H9 (cell line): ENCODE data around the gene HS3ST1. TPM values are rescaled to one million over a fixed set of nuclear protein-coding genes. Genes with fewer than 3 reads are reported as not detected.

Experiments
- DNase-seq: peaks from one replicate; pipeline ENCODE4 v3.0.0-alpha.2; 2017
- H2AFZ ChIP-seq: one replicate; pipeline ENCODE4 v1.6.1; 2013; ENCODE audit warnings: mild to moderate bottlenecking, low read length, control low read depth, moderate library complexity
- H2AK5ac ChIP-seq: 2 replicates; pipeline ENCODE4 v1.6.1; 2013; ENCODE audit warnings: low read length, control low read depth, mixed read lengths; ENCODE audit not compliant: insufficient read length
- H2BK120ac ChIP-seq: one replicate; pipeline ENCODE4 v1.6.1; 2013; ENCODE audit warnings: low read depth, mild to moderate bottlenecking, low read length, control low read depth, inconsistent platforms; ENCODE audit not compliant: poor library complexity, severe bottlenecking
- H2BK12ac ChIP-seq: 2 replicates; pipeline ENCODE4 v1.6.1; 2013; ENCODE audit warnings: low read length, control low read depth, mixed read lengths, low read depth; ENCODE audit not compliant: insufficient read length
- H2BK15ac ChIP-seq: 2 replicates; pipeline ENCODE4 v1.6.1; 2013; ENCODE audit warnings: low read depth, low read length, control low read depth
- H2BK20ac ChIP-seq: one replicate; pipeline ENCODE4 v1.6.1; 2013; ENCODE audit warnings: low read depth, mild to moderate bottlenecking, low read length, control low read depth, inconsistent platforms; ENCODE audit not compliant: poor library complexity, severe bottlenecking
- H2BK5ac ChIP-seq: 2 replicates; pipeline ENCODE4 v1.6.1; 2013; ENCODE audit warnings: low read length, control low read depth, mixed read lengths; ENCODE audit not compliant: insufficient read length
- H3K14ac ChIP-seq: 2 replicates; pipeline ENCODE4 v1.6.1; 2013; ENCODE audit warnings: low read length, control low read depth; ENCODE audit not compliant: insufficient read depth
- H3K18ac ChIP-seq: 2 replicates; pipeline ENCODE4 v1.6.1; 2013; ENCODE audit warnings: low read depth, mild to moderate bottlenecking, mixed read lengths, low read length, control low read depth; ENCODE audit not compliant: insufficient read length
- H3K23ac ChIP-seq: 2 replicates; pipeline ENCODE4 v1.6.1; 2013; ENCODE audit warnings: low read length, control low read depth, mixed read lengths, low read depth; ENCODE audit not compliant: insufficient read length
- H3K23me2 ChIP-seq: 2 replicates; pipeline ENCODE4 v1.6.1; 2013; ENCODE audit warnings: low read depth, mild to moderate bottlenecking, mixed read lengths, low read length, control low read depth; ENCODE audit not compliant: insufficient read length, poor library complexity, severe bottlenecking
- H3K27ac ChIP-seq: 2 replicates; pipeline ENCODE4 v1.5.1; 2013; ENCODE audit warnings: low read length, control low read depth, mixed read lengths, low read depth; ENCODE audit not compliant: insufficient read length
- H3K27me3 ChIP-seq: 2 replicates; pipeline ENCODE4 v1.6.1; 2013; ENCODE audit warnings: low read length, control low read depth, inconsistent platforms; ENCODE audit not compliant: insufficient read depth
- H3K4ac ChIP-seq: 2 replicates; pipeline ENCODE4 v1.6.1; 2013; ENCODE audit warnings: low read depth, mild to moderate bottlenecking, control low read depth, inconsistent platforms, low read length, moderate library complexity
- H3K4me1 ChIP-seq: 2 replicates; pipeline ENCODE4 v1.6.1; 2013; ENCODE audit warnings: low read length, control low read depth, inconsistent platforms; ENCODE audit not compliant: insufficient read depth
- H3K4me2 ChIP-seq: 2 replicates; pipeline ENCODE4 v1.6.1; 2013; ENCODE audit warnings: low read length, control low read depth, mixed read lengths; ENCODE audit not compliant: insufficient read length, insufficient read depth
- H3K56ac ChIP-seq: 2 replicates; pipeline ENCODE4 v1.6.1; 2013; ENCODE audit warnings: low read depth, mild to moderate bottlenecking, mixed read lengths, low read length, control low read depth; ENCODE audit not compliant: insufficient read length
- H3K79me1 ChIP-seq: 2 replicates; pipeline ENCODE4 v1.6.1; 2013; ENCODE audit warnings: low read depth, mild to moderate bottlenecking, moderate library complexity, low read length, control low read depth, inconsistent platforms; ENCODE audit not compliant: insufficient read depth, poor library complexity, severe bottlenecking
- H3K79me2 ChIP-seq: 2 replicates; pipeline ENCODE4 v1.6.1; 2013; ENCODE audit warnings: low read length, control low read depth, inconsistent platforms; ENCODE audit not compliant: insufficient read depth
- H3K9ac ChIP-seq: 2 replicates; pipeline ENCODE4 v1.6.1; 2013; ENCODE audit warnings: low read length, control low read depth, mixed read lengths; ENCODE audit not compliant: insufficient read length; ENCODE audit errors: extremely low read depth
- H3K9me3 ChIP-seq: one replicate; pipeline ENCODE4 v1.6.1; 2013; ENCODE audit warnings: low read depth, low read length, inconsistent platforms; ENCODE audit not compliant: control insufficient read depth
- H3T11ph ChIP-seq: one replicate; pipeline ENCODE4 v1.6.1; 2013; ENCODE audit warnings: mild to moderate bottlenecking, low read length, control low read depth, inconsistent platforms
- H4K20me1 ChIP-seq: one replicate; pipeline ENCODE4 v1.6.1; 2013; ENCODE audit not compliant: control insufficient read depth, insufficient read length, insufficient read depth
- H4K5ac ChIP-seq: 2 replicates; pipeline ENCODE4 v1.6.1; 2013; ENCODE audit warnings: low read depth, mild to moderate bottlenecking, mixed read lengths, low read length, control low read depth; ENCODE audit not compliant: insufficient read length
- H4K8ac ChIP-seq: replicated peaks from 2 replicates; pipeline ENCODE4 v1.6.1; 2013; ENCODE audit warnings: low read length, control low read depth, mixed read lengths, low read depth; ENCODE audit not compliant: insufficient read length
- H4K91ac ChIP-seq: 2 replicates; pipeline ENCODE4 v1.6.1; 2013; ENCODE audit warnings: low read depth, mild to moderate bottlenecking, moderate library complexity, mixed read lengths, low read length, control low read depth; ENCODE audit not compliant: insufficient read length
- H3K27ac Mint-ChIP-seq, 3 experiments: 2 replicates in 2 of 3; 3 replicates in 1 of 3; pipeline ENCODE4 v1.8.0; 2020 to 2021; ENCODE audit warnings: mixed read lengths in 3 of 3, mild to moderate bottlenecking in 1 of 3, moderate library complexity in 1 of 3
- H3K27me3 Mint-ChIP-seq: 2 replicates; pipeline ENCODE4 v1.8.0; 2021; ENCODE audit warnings: low read depth, mild to moderate bottlenecking, moderate library complexity, mixed read lengths
- H3K36me3 Mint-ChIP-seq, 3 experiments: 2 replicates in 2 of 3; 3 replicates in 1 of 3; pipeline ENCODE4 v1.8.0; 2020 to 2021; ENCODE audit warnings: low read depth in 3 of 3, mixed read lengths in 3 of 3; ENCODE audit not compliant: insufficient read depth in 1 of 3
- H3K4me1 Mint-ChIP-seq, 2 experiments: 2 replicates each; pipeline ENCODE4 v1.8.0; 2020; ENCODE audit warnings: mixed read lengths in 2 of 2
- H3K4me3 Mint-ChIP-seq, 2 experiments: 2 replicates in 1 of 2; 3 replicates in 1 of 2; pipeline ENCODE4 v1.8.0; 2020 to 2021; ENCODE audit warnings: mild to moderate bottlenecking in 2 of 2, mixed read lengths in 2 of 2, moderate library complexity in 1 of 2
- H3K9me3 Mint-ChIP-seq, 2 experiments: 2 replicates in 1 of 2; 3 replicates in 1 of 2; pipeline ENCODE4 v1.8.0; 2020; ENCODE audit warnings: mild to moderate bottlenecking in 2 of 2, mixed read lengths in 2 of 2, moderate library complexity in 1 of 2
- WGBS: extraction: QIAGEN DNeasy Blood & Tissue Kit; methylation state at CpG from one replicate; pipeline ENCODE4 v1.1.7; 2013; ENCODE audit warnings: missing lambda C conversion rate, low lambda C conversion rate, mixed read lengths; ENCODE audit not compliant: insufficient read length; ENCODE audit errors: extremely low coverage; 5-methylcytosine and 5-hydroxymethylcytosine counted together
- total RNA-seq: library from RNA; stranded (reverse); gene quantifications from 2 replicates; pipeline ENCODE4 v1.2.1, GENCODE V29; 2021
- TF ChIP-seq, protein P1 (sequence below): fragments of 200-600 bp; sonication (generic); conservative IDR thresholded peaks from 3 replicates; pipeline ENCODE4 v1.8.0; 2021; ENCODE audit warnings: antibody characterized with exemption, mild to moderate bottlenecking

HS3ST1 gene
- total RNA-seq, 1 experiment from 2014 or later = 0.04 TPM

DNA sequence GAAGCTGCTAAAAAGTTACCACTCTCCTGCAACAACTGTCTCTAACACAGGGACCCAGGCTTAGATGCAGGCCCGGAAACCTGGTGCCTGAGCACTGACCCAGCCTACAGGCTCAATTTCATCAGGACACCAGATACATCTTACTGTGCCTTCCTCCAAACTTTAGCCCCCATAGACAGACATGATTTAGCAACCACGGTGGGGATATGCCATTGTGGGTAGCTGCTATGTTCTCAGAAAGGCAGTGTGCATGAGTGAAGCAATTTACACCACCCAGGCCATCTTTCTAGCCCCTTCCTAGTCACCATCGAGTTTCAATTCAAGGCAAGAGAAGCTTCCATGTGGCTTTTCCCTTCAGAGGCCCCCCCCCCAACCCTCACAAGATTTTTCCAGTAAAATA lies 2.7 kb downstream of the HS3ST1 start:
- no peak for DNase-seq
- H3K4me1 ChIP-seq = 0 out of 2 replicates have a peak, but pooled peaks cover 2% of the 10 kb centered on the region
- no peak overlapping the region for H3T11ph ChIP-seq
- no peak overlapping the region for H2AK5ac ChIP-seq
- peaks cover 22% of the 10 kb centered on the region; the same call in 1 of the 2 replicates for H3K27me3 ChIP-seq
- H2BK15ac ChIP-seq = no peak overlapping the region
- H3K4me1 Mint-ChIP-seq = peaks cover 19 to 20% of the 10 kb centered on the region in 2 experiments
- no peaks in the 10 kb centered on the region for H3K36me3 Mint-ChIP-seq
- no peak overlapping the region for H3K4me2 ChIP-seq
- no peak overlapping the region for H3K56ac ChIP-seq
- TF ChIP-seq, protein P1, sequence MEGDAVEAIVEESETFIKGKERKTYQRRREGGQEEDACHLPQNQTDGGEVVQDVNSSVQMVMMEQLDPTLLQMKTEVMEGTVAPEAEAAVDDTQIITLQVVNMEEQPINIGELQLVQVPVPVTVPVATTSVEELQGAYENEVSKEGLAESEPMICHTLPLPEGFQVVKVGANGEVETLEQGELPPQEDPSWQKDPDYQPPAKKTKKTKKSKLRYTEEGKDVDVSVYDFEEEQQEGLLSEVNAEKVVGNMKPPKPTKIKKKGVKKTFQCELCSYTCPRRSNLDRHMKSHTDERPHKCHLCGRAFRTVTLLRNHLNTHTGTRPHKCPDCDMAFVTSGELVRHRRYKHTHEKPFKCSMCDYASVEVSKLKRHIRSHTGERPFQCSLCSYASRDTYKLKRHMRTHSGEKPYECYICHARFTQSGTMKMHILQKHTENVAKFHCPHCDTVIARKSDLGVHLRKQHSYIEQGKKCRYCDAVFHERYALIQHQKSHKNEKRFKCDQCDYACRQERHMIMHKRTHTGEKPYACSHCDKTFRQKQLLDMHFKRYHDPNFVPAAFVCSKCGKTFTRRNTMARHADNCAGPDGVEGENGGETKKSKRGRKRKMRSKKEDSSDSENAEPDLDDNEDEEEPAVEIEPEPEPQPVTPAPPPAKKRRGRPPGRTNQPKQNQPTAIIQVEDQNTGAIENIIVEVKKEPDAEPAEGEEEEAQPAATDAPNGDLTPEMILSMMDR = no peak
- H3K9me3 ChIP-seq = no peaks in the 10 kb centered on the region
- H2BK120ac ChIP-seq = no peak overlapping the region
- no peak overlapping the region for H3K4ac ChIP-seq
- H3K27me3 Mint-ChIP-seq = peaks cover 64% of the 10 kb centered on the region
- H3K23ac ChIP-seq = no peak overlapping the region
- H3K9me3 Mint-ChIP-seq = no peaks in the 10 kb centered on the region
- H3K9ac ChIP-seq = no peak overlapping the region
- no peak overlapping the region for H3K27ac Mint-ChIP-seq
- no peak overlapping the region for H2AFZ ChIP-seq
- no peaks in the 10 kb centered on the region for H3K79me1 ChIP-seq
- H3K14ac ChIP-seq = no peak overlapping the region
- no peak overlapping the region for H3K27ac ChIP-seq
- no peak overlapping the region for H2BK20ac ChIP-seq
- H3K23me2 ChIP-seq = peaks cover 25% of the 10 kb centered on the region
- H3K79me2 ChIP-seq = no peaks in the 10 kb centered on the region
- no peak overlapping the region for H3K18ac ChIP-seq
- H4K91ac ChIP-seq = no peak overlapping the region
- no peak overlapping the region for H2BK12ac ChIP-seq
- H4K5ac ChIP-seq = no peak overlapping the region
- WGBS = no CpG with 5 or more reads among the region's 3 CpGs
- H4K8ac ChIP-seq = no peak overlapping the region
- H2BK5ac ChIP-seq = no peak overlapping the region
- H3K4me3 Mint-ChIP-seq = no peak overlapping the region
- H4K20me1 ChIP-seq = no peaks in the 10 kb centered on the region
